Muscle of arm (tissue), 12 donors: ENCODE measurements around the gene CEACAM3. TPM values are rescaled to one million over a fixed set of nuclear protein-coding genes. Genes with fewer than 3 reads are reported as not detected.

Experiments
- DNase-seq: peaks from one replicate; pipeline ENCODE4 v3.0.0-alpha.2; 2013
- polyA plus RNA-seq, 12 donors: library from polyadenylated mRNA; unstranded; fragments of 120-200 nt; gene quantifications; one replicate each; pipeline ENCODE4 v1.2.1, GENCODE V29; 2013; ENCODE audit not compliant: insufficient read length in 12 of 12

CEACAM3 gene
- polyA plus RNA-seq, 12 donors = 0.24 to 0.48 (median 0.40) TPM; not detected in 9

DNA sequence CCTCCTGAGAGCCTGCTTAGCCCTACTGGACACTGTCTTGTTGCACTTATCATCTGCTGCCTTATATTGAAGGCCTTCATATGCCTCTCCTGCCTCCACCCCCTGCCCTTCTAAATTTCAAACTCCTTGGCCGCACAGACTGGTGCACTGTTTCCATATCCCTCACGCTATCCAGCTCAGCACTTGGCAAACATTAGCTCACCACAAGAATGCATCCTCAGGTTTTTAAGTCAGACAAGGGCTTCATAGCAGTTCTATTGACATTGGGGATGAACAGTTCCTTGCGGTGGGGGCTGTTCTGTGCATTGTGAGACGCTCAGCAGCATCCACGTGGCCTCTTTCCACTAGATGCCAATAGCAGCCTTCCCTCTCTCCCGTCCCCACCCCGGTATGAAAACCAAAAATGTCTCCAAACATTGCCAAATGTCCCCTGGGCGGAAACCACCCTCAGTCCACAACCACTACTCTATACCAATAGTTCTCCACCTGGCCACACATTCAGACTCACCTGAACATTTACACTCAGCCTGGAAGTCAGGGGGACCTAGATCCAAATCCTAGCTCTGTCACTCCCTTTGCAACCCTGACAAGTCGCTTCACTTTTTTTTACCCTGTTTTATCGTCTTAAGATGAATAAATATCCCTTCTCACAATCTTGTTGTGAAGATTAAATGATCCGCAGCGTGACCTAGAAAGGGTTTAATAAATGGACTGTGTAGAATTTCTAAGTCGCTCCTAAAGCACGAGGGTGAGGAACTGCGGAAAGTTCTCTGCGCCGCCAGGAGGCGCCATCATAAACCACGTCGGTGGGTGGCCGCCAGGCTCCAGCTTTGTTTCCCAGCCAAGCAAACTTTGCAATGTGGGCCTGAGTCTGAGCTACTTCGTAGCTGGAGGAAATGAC is 3.6 kb upstream of the CEACAM3 start:
- no peak for DNase-seq

DNA sequence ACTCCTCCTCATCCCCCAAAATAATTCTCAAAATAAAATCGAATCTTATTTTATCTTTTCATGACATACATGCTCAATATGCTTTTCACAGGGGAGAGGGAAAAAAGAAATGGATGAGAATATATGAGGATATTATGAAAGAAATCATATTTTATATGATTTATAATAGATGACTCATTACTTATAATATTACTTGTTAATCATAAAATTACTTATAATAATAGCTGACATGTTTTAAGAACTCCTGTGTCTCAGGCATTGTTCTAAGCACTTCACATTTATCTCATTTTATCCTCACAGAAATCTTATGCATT is 3.0 kb upstream of the CEACAM3 start:
- DNase-seq = no peak

DNA sequence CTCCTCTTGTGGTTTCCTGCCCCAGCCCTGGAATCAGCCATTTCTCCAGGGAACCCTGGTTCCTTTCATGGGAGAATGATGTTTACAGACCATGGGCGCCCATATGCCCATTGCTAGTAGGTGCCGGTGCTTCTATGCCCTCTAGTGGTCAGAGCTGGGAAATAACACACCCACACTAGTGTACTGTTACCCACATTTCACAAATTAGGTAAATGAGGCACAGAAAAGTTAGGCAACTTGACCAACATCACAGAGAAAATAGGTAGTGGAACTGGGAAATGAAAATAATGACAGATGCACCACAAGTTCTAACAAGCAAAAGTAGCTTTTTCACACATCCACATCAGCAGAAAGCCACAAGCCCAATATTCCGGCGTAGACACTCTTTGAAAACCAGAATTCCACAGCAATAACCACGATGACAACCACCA is 1.3 kb upstream of the CEACAM3 start:
- DNase-seq = no peak

DNA sequence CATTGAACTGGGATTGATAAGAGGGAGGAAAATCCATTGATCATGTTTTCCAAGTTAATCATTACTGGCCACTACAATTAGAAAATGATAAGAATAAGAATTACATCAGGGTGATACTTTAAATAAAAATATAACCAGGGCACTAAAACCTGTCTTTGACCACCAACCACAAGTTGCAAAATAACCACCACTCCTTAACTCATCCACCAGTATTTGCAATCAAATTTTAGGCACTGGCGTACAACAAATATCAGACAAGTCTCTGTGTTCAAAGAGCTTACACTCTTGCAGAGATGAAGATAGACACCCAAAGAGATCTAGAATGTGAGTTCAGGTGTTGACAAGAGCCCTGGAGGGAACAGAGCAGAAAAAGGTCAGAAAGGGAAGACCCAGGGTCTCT is 514 bp downstream of the CEACAM3 start:
- no peak for DNase-seq

DNA sequence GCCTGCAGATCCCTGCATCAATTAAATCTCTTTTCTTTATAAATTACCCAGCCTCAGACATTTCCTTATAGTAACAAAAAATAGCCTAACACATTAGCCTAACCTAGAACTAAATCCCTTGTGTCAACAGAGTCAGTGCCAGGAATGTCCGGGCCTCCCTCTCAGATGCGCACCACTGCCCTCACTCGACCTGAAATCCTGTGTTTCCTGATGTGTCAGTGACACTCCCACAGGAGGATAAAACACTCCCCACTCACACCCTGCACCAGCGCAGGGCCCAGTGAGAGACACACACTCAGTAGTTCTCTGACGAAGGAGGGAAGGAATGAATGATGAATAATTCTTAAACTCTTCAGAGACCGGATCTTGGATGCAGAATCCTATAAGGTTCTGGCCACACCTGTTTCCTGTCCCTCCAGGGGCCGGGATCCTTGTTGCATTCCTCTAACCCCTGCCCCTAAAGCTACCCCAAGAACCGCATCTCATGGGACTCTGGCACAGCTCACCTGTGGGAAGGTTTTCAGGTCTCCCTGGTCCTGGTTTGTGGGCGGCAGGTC is 3.1 kb downstream of the CEACAM3 start:
- no peak for DNase-seq

DNA sequence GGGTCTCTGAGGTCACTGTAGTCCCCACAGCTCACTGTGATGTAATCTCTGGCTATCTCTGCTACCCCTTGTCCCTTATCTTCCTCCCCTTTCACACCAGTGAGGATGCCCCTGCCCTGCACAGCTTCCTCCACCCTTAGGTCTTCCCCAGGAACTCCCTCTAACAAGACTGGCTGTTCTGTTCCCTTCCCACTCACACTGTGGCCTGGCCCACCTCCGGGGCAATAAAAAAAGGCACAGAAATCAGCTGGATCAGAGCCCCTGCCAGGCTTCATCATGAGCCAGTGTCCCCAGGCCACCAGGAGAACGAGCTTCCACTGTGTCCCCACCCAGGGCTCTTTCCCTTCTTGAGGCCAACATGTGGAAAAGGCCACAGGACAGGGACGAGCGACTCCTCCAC is 4.6 kb downstream of the CEACAM3 start:
- no peak for DNase-seq

DNA sequence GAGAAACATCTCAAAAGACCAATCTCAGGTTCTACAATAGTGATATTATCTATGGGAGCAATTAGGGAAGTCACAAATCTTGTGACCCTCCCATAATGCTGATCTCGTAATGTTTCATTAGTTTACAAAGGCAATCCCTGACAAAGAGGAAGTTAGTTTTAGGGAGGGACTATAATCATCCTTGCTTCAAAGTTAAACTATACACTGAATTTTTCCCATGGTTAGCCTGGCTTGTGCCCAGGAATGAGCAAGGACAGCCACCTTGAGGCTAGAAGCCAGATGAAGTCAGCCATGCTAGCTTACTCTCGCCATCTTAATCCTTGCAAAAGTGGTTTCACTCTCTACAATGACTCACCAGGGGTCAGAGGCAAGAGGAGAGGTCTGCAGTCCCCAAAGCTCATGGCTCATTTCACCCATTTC is 5.4 kb downstream of the CEACAM3 start:
- DNase-seq = no peak

DNA sequence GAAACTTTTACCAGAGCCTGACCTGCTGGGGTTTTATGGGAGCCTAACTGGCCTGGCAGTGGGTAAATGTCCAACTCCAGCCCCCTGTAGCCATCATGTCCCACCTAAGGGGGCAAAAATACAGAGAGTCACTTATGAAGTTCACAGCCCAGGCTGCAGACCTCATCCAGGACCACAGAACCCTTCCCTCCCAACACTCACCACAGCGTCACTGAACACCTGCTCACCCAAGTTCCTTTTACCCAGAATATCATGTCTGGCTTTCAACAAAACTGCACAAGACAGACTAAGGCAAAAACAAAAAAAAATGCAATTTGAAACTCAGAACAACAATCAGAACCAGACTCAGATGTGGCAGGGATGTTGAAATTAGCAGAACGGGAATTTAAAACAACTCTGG is 6.4 kb downstream of the CEACAM3 start:
- DNase-seq = no peak

DNA sequence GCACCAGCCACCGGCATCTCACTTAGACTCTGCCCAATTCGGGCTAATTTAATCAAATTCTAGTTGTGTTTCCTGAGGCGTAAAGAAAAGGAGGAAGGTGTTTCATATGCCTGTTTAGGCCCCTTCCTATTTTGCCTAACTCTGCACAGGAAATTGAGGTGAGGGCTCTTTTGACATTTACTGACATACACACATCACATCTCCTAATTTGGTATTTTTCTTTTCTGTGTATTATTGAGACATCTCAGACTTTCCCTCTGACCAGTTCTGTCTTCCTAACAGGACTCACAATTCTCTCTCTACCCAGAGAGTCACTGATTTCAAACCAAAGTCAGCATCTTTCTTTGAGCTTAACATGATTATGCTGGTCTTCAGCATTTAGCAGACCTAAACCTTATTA is 7.9 kb downstream of the CEACAM3 start:
- no peak for DNase-seq

DNA sequence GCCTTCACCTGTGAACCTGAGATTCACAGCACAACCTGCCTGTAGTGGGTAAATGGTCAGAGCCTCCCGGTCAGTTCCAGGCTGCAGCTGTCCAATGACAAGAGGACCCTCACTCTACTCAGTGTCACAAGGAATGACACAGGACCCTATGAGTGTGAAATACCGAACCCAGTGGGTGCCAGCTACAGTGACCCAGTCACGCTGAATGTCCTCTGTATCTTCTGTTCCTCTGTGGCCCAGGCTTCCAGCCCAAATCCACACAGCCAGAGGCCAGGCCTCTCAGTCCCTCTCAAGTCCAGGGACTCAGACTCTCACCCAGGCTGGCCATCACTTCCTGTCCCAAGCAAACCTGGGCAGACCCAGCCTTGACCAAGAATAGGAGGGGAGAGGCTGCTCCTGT is 10.8 kb downstream of the CEACAM3 start:
- DNase-seq = no peak

DNA sequence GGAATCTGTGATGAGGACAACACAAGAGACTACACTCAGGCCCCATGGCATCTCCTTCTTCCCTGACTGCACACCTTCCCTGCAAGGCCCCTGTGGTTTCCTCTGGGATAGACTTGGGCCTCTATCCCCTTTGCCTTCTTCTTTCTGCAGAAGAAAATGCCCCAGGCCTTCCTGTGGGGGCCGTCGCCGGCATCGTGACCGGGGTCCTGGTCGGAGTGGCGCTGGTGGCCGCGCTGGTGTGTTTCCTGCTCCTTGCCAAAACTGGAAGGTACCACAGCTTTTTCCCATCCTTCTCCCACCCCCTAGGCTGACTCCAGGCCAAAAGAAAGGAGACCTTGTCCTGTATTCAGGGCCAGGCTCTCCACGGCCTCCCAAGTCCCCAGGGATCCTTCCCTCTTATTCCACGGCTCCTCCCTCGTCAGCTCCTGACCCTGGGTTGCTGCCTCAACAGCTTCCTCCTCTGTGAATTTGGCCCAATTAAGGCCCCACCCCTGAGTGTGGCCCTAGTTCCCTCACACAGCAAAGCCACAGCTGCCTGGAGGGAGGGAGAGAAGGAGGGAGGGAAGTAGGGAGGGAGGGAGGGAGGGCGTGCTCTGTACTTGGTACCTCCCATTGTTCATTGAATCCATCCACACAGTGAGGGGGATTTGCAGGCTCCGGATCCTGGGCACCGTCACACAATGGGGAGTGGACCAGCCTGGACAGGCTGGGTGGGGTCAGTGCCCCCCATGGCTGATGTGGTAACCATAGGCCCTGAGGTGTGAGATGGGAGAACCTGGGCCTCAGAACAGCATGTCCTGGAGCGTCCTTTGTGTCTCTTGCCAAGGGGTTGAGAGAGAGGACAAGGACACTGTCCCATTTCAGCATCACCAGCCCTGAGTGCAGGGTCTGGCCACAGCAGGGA is 12.5 kb downstream of the CEACAM3 start:
- no peak for DNase-seq

DNA sequence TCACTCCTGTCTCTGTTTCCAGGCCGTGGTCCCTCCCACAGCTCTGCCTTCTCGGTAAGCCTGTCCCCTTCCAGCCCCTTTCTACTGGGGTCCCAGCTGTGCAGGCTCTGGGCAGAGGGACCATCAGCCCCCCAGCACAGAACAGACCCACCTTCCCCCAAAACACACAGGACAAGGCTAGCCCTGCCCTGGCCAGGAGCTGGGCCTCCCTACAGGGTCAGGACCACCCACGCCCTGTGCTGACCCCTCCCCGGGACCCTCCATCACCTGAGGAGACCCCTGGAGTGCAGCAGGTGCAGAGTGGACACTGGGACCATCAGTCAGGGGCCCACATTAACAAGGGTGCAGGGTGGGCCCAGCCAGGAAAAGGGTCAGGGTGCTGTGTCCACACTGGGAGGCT is 13.9 kb downstream of the CEACAM3 start:
- no peak for DNase-seq

DNA sequence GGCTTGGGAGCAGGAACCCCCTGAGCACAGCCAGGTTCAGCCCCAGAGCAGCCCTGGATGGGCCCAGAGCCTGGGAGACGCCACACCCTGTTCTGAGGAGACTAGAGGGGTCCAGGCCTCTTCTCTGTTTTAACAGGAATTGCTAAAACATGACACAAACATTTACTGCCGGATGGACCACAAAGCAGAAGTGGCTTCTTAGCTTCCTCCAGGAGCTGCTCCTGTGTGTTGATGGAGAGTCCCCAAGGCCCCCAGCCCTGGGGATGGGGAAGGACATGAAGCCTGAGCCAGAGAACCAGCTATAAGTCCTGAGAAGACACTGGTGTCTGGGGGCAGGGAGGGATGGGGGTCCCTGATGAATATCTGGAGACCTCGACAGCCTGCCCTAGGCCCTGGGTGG is 14.6 kb downstream of the CEACAM3 start:
- no peak for DNase-seq

DNA sequence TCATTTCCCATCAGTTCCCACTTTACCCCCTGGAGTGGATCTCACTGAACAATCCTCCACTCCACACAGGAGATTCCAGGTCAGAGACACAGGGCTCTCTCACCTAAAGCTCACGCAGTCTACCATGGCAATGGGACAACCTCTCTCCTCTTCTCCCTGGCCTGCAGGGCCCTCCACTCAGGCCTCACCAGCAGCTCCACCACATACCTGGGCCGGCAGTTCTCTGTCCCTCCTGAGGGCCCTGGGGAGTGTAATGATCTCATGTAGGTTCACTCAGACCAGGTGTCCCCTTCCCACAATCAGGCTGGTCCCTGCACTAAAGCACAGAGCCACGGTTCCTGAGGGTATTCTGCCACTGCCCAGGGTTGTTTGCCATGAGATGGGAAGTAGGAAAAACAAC is 15.6 kb downstream of the CEACAM3 start:
- no peak for DNase-seq

DNA sequence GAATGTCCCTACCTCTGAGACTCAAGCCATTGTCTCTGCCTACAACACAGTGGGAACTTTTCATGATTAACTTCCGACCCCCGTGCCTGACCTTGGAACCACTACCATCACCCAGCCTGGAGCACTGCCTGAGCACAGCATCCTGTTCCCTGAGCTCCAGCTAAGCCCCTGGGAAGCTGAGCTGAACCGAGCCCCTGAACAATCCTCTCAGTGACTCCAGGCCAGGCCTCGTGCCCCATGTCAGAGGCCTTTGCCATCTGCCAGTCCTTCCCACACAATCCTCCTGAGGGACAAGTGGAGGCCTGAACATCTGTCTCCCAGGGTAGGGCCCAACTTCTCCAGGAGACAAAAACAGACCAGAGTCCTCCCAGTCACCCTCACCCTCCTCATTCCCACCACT is 17.5 kb downstream of the CEACAM3 start:
- no peak for DNase-seq

DNA sequence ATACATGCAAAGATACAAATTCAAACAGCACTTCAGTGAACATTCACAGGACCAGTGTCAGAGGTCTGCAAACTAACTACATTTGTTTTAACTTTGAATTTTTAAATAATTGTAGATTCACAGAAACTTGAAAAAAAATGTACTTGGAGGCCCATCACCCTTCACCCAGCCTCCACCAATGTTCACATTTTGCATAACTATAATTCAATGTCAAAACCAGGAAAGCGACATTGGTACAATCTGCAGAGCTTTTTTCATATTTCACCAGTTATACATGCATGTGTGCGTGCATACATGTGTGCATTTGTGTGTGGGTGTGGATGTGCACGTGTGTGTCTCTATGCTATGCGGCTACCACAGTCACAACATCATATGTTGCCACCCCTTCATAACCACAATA is 18.9 kb downstream of the CEACAM3 start:
- DNase-seq = no peak

DNA sequence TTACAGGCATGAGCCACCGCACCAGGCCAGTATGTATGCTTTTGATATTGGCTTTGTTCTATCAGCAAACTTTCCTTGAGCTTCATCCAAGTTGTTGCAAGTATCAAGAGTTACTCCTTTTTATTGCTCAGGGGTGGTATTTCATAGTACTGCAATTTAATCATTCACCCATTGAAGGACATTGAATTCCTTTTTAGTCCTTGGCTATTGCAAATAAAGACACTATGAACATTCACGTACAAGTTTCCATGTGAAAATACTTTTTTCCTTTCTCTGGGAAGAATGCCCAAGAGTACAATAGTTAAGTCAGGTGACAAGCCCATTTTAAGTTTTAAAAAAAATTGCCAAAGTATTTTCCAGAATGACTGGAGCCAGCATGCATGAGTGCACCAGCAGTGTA is 20.4 kb downstream of the CEACAM3 start:
- DNase-seq = no peak

DNA sequence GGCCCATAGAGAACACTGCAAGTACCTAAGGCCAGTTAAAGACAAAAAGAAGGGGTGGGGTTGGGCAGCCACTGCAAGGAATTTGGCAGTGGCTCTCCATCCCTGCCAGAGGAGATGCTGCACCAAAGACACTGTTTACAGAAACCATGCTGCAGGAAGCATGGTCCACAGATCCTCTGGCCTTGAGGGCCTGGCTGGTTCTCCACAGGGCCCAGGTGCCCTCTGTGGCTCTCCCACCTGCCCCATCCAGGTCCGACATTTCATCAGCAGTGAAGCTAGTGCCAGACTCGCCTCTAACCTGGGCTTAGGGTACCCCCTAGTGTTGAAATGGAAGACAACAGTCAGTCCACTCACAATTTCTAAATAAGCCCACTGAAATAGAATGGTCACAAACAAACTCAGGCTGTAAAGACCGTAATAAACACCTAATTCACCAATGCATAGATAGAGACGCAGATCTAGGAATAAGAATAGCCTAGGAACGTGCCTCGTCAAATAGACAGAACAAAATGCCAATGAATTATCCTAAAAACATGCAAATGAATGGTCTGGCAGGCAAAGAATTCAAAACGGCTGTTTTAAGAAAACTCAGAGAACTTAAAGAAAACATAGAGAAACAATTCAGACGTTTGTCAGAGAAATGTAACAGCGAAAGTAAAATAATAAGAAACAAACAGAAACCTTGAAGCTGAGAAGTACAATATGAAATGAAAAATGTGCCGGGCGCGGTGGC is 24.8 kb downstream of the CEACAM3 start:
- no peak for DNase-seq

DNA sequence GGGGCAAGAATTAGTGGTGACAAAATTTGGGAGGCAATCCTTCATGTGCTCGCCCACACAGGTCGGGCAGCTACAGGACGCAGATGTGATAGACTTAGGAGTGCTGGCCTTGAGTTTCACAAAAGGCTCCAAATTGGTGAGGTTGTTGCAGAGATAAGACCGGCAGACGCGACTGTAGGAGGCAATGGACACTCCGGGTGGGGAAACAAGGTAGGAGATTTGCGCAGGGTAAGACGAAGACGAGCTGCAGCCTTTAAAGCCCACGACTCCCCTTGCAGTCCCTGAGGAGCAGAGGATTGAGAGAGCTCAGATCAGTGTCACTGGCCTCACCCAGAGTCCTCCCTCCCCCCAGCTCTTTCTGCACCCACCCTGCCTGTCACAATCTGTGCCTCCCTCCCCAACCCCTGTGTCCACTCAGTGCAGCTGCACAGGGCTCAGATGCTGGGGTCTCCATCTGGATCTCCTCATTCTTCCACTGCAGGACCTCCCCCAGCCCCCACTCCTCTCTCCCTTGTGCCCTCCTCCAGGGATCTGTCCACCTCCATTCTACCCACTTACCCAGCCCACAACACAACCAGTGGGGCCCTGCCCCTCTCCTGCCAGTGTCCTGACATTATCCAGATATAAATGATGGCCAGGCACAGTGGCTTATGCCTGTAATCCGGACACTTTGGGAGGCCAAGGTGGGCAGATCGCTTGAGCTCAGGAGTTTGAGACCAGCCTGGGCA is 41.8 kb downstream of the CEACAM3 start:
- DNase-seq = no peak

DNA sequence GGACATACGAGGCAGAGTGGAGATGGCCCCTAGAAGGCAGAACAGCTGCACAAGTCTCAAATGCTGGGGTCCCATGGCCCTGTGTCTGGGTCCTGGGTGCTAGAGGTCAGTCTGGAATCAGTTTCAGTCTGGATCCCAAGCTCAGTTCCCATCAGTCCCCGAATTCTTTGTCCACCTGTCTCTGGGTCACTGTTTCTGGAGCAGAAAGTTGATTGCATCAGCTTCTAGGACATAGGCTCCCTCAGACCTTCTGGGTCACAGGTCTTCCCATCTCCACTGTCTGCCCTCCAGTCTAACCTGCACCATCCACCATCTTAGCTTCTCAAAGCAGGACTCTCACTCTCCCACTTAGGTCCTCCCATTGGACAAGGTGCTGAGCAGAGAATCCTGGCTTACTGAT is 42.8 kb downstream of the CEACAM3 start:
- no peak for DNase-seq

DNA sequence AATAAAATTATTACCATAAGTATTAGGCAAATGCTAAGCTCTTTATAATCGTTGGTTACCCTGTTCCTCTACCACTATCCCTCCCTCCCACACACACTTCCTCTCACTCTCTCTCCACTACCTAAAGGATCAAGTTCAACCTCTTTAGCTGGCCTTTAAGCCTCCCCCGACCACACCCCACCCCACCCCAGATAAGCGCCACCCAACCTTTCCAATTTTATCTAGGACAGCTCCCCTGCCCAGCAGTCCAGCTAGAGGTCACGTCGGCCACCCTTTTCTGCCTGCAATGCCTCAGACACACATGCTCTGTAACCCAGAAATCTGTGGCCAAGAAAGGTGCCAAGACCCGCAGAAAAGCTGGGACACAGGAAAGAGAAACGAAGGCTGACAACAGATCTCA is 47.0 kb downstream of the CEACAM3 start:
- no peak for DNase-seq
